ENCODE results near the gene PHACTR1. TPM values are rescaled to one million over a fixed set of nuclear protein-coding genes. Genes with fewer than 3 reads are reported as not detected.

PHACTR1 gene
- total and polyA plus RNA-seq, 9 of the 15 experiments (the other 6 are each of a cell fraction or from before 2014, with no cell fraction given): 11.5 to 32.6 (median 22.0) TPM

DNA sequence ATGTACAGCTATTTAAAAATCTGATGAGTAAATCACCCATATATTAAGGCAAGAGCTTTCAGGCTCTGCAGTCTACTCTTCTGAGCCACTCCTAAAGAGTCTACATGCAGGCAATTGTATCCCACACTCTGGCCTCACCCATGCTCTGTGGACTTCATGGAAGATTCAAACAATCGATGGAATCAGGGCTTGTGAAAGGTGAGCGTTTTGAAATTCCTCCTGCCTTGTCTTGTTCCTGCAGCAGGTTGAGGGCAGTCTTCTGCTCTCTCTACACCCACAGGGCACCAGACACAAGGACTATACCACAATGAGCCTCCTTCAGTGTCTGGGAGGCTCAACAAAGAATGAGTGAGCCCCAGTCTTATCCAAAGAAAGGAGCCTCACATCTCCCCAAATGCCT, 560.7 kb downstream of the PHACTR1 start:
- Histone ChIP-seq H3K79me2 (ENCODE audit: control insufficient read depth, insufficient read depth, low read length) (peaks cover 48% of the 10 kb centered on the region), H2AFZ (ENCODE audit: low read depth, low read length) (no peak overlapping the region), H3K4me3 (no peak overlapping the region), H3K9me1 (ENCODE audit: control insufficient read depth, insufficient read depth, low read length) (peaks cover 3% of the 10 kb centered on the region), H3K4me1 (replicated peaks in 1 of 2; ENCODE audit: control insufficient read depth in 2 of 2, insufficient read depth in 2 of 2, low read length in 2 of 2) (peaks cover 22 to 25% of the 10 kb centered on the region in 2 experiments), H3K27ac (ENCODE audit: extremely low read depth, low read depth, low read length) (no peak overlapping the region), H3K36me3 (ENCODE audit: control insufficient read depth, insufficient read depth, low read length) (peaks cover 58% of the 10 kb centered on the region), H4K20me1 (replicated peaks; ENCODE audit: control insufficient read depth, insufficient read depth, low read length) (no peaks in the 10 kb centered on the region), H3K27me3 (ENCODE audit: control insufficient read depth in 2 of 2, insufficient read depth in 2 of 2, low read length in 2 of 2) (no peaks in the 10 kb centered on the region), H3K9me3 (replicated peaks; ENCODE audit: control insufficient read depth, insufficient read depth, low read depth, low read length) (no peaks in the 10 kb centered on the region), H3K9ac (ENCODE audit: insufficient read depth in 1 of 2, low read depth in 2 of 2, low read length in 2 of 2) (no peak overlapping the region), H3K4me2 (ENCODE audit: insufficient read depth, low read length) (no peak overlapping the region)
- FAIRE-seq (no peak), ATAC-seq (no peak), DNase-seq (ENCODE audit: extremely low read depth in 1 of 4, low spot score in 3 of 4) (no peak)
- ChIA-PET POLR2A (interaction anchor here (0.8 to 1.0 kb wide), 2 partner anchors 8 to 10 kb away, joined by 4 to 6 read pairs; no protein-coding TSS in a partner anchor), CTCF (ENCODE audit: low intra/inter-chr PET ratio) (no interaction called here)
- no peak for TF ChIP-seq ZNF197 (CRISPR knock-in tag; IDR thresholded peaks at IDR 0.05; ENCODE audit: low read depth)
- no peak for TF ChIP-seq ZNF707 (CRISPR knock-in tag; conservative IDR thresholded peaks at IDR 0.05)
- no peak for TF ChIP-seq RCOR1 (IDR thresholded peaks at IDR 0.05; ENCODE audit: borderline replicate concordance in 1 of 2, low read depth in 2 of 2, low read length in 2 of 2)
- TF ChIP-seq, protein P1, sequence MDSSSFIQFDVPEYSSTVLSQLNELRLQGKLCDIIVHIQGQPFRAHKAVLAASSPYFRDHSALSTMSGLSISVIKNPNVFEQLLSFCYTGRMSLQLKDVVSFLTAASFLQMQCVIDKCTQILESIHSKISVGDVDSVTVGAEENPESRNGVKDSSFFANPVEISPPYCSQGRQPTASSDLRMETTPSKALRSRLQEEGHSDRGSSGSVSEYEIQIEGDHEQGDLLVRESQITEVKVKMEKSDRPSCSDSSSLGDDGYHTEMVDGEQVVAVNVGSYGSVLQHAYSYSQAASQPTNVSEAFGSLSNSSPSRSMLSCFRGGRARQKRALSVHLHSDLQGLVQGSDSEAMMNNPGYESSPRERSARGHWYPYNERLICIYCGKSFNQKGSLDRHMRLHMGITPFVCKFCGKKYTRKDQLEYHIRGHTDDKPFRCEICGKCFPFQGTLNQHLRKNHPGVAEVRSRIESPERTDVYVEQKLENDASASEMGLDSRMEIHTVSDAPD (CRISPR knock-in tag; IDR thresholded peaks at IDR 0.05): no peak
- no peak for TF ChIP-seq MCM7 (IDR thresholded peaks at IDR 0.05)
- no peak for TF ChIP-seq ZNF696 (CRISPR knock-in tag; conservative IDR thresholded peaks at IDR 0.05)
- no peak for TF ChIP-seq ZC3H8 (IDR thresholded peaks at IDR 0.05)
- TF ChIP-seq BDP1 (IDR thresholded peaks at IDR 0.05; ENCODE audit: insufficient read depth, insufficient read length): no peak
- TF ChIP-seq ZNF316 (IDR thresholded peaks at IDR 0.05): no peak
- TF ChIP-seq JUNB (CRISPR knock-in tag; conservative IDR thresholded peaks at IDR 0.05): no peak
- TF ChIP-seq SIX5 (IDR thresholded peaks at IDR 0.05; ENCODE audit: borderline replicate concordance in 1 of 2, insufficient read depth in 1 of 2, low read depth in 1 of 2, low read length in 2 of 2): no peak
- TF ChIP-seq, protein P2, sequence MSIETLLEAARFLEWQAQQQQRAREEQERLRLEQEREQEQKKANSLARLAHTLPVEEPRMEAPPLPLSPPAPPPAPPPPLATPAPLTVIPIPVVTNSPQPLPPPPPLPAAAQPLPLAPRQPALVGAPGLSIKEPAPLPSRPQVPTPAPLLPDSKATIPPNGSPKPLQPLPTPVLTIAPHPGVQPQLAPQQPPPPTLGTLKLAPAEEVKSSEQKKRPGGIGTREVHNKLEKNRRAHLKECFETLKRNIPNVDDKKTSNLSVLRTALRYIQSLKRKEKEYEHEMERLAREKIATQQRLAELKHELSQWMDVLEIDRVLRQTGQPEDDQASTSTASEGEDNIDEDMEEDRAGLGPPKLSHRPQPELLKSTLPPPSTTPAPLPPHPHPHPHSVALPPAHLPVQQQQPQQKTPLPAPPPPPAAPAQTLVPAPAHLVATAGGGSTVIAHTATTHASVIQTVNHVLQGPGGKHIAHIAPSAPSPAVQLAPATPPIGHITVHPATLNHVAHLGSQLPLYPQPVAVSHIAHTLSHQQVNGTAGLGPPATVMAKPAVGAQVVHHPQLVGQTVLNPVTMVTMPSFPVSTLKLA (conservative IDR thresholded peaks at IDR 0.05): no peak
- no peak for TF ChIP-seq CAMTA2 (CRISPR knock-in tag; conservative IDR thresholded peaks at IDR 0.05)
- no peak for TF ChIP-seq ATF2 (CRISPR knock-in tag; IDR thresholded peaks at IDR 0.05)
- TF ChIP-seq MTA3 (IDR thresholded peaks at IDR 0.05; ENCODE audit: borderline replicate concordance): no peak
- TF ChIP-seq KLF16 (IDR thresholded peaks at IDR 0.05): no peak
- intact Hi-C loops (cut with micrococcal nuclease) (no loop called here), in situ Hi-C loops (cut with MboI) (no loop called here)
- WGBS (ENCODE audit: insufficient coverage, low coverage, missing lambda C conversion rate): 92% methylated on average over 2 of the region's 2 CpGs
- no TSS peak for BruUV-seq (replicated peaks)
